ENCODE results near the gene MLN. TPM values are rescaled to one million over a fixed set of nuclear protein-coding genes. Genes with fewer than 3 reads are reported as not detected.

The MLN gene
- total RNA-seq, 1 experiment from 2014 or later, result not detected

GRCh38 chr6:33762713-33763112 is 41.1 kb downstream of the MLN start:
- Histone ChIP-seq H3K4me1 (ENCODE audit: control insufficient read depth in 1 of 2, insufficient read depth in 2 of 2, low read length in 2 of 2) (peaks cover 6 to 19% of the 10 kb centered on the region in 2 experiments; a peak in 3 of 4 replicates), H4K20me1 (ENCODE audit: insufficient read depth) (no peaks in the 10 kb centered on the region), H3K9me3 (ENCODE audit: control insufficient read depth in 1 of 2, insufficient read depth in 1 of 2, low read depth in 1 of 2, low read length in 2 of 2) (no peaks in the 10 kb centered on the region), H3K79me2 (ENCODE audit: insufficient read depth, low read length) (no peaks in the 10 kb centered on the region), H3K36me3 (ENCODE audit: control insufficient read depth in 1 of 2, insufficient read depth in 2 of 2, low read length in 2 of 2) (no peaks in the 10 kb centered on the region), H3K4me3 (replicated peaks in 1 of 2; ENCODE audit: low read depth in 1 of 2, low read length in 2 of 2) (no peak overlapping the region), H3K9me2 (ENCODE audit: insufficient read depth) (no peaks in the 10 kb centered on the region), H3K4me2 (ENCODE audit: low read length) (no peak overlapping the region), H3K9ac (ENCODE audit: low read length) (no peak overlapping the region), H3K27ac (ENCODE audit: low read depth, low read length) (no peak overlapping the region), H3K27me3 (ENCODE audit: insufficient read depth, low read length) (no peaks in the 10 kb centered on the region), H2AFZ (ENCODE audit: low read depth, low read length, poor library complexity, severe bottlenecking) (no peak overlapping the region)
- RAD21 ChIA-PET (ENCODE audit: low non-redundant PET in 1 of 2, low total read pairs in 2 of 2, uncharacterized antibody in 2 of 2, unreplicated experiment in 2 of 2), result no interaction called here
- CTCF ChIA-PET, result interaction anchor here (1.1 kb wide), 1 partner anchor 265 kb away, joined by 4 read pairs; no protein-coding TSS in a partner anchor
- POLR2A ChIA-PET, result no interaction called here
- DNase-seq (ENCODE audit: low read depth, low spot score) (no peak), ATAC-seq (no peak)
- no TSS peak for BruUV-seq (replicated peaks)
- intact Hi-C loops (cut with micrococcal nuclease), result loop anchor here (1.0 to 2.0 kb wide), 2 partner anchors 50 to 178 kb away; no protein-coding TSS in a partner anchor
- TF ChIP-seq ZFX (IDR thresholded peaks at IDR 0.05) (no peak), POLR2A (IDR thresholded peaks at IDR 0.05; ENCODE audit: borderline replicate concordance, extremely low read depth, insufficient read depth, insufficient read length) (no peak), YY1 (IDR thresholded peaks at IDR 0.05; ENCODE audit: extremely low read depth, insufficient replicate concordance, low read depth, low read length) (no peak)

- Histone ChIP-seq H3K79me2 (ENCODE audit: insufficient read depth, low read length) (no peaks in the 10 kb centered on the region), H3K4me1 (ENCODE audit: control insufficient read depth in 1 of 2, insufficient read depth in 2 of 2, low read length in 2 of 2) (peaks cover 6 to 19% of the 10 kb centered on the region in 2 experiments; a peak in 3 of 4 replicates), H3K4me3 (replicated peaks in 1 of 2; ENCODE audit: low read depth in 1 of 2, low read length in 2 of 2) (no peak overlapping the region), H3K27me3 (ENCODE audit: insufficient read depth, low read length) (no peaks in the 10 kb centered on the region), H3K9ac (ENCODE audit: low read length) (no peak overlapping the region), H3K27ac (ENCODE audit: low read depth, low read length) (no peak overlapping the region; the same call in 1 of the 2 replicates), H3K4me2 (ENCODE audit: low read length) (no peak overlapping the region), H2AFZ (ENCODE audit: low read depth, low read length, poor library complexity, severe bottlenecking) (no peak overlapping the region), H4K20me1 (ENCODE audit: insufficient read depth) (no peaks in the 10 kb centered on the region), H3K36me3 (ENCODE audit: control insufficient read depth in 1 of 2, insufficient read depth in 2 of 2, low read length in 2 of 2) (no peaks in the 10 kb centered on the region), H3K9me2 (ENCODE audit: insufficient read depth) (no peaks in the 10 kb centered on the region), H3K9me3 (ENCODE audit: control insufficient read depth in 1 of 2, insufficient read depth in 1 of 2, low read depth in 1 of 2, low read length in 2 of 2) (no peaks in the 10 kb centered on the region)
- TF ChIP-seq, protein P1, sequence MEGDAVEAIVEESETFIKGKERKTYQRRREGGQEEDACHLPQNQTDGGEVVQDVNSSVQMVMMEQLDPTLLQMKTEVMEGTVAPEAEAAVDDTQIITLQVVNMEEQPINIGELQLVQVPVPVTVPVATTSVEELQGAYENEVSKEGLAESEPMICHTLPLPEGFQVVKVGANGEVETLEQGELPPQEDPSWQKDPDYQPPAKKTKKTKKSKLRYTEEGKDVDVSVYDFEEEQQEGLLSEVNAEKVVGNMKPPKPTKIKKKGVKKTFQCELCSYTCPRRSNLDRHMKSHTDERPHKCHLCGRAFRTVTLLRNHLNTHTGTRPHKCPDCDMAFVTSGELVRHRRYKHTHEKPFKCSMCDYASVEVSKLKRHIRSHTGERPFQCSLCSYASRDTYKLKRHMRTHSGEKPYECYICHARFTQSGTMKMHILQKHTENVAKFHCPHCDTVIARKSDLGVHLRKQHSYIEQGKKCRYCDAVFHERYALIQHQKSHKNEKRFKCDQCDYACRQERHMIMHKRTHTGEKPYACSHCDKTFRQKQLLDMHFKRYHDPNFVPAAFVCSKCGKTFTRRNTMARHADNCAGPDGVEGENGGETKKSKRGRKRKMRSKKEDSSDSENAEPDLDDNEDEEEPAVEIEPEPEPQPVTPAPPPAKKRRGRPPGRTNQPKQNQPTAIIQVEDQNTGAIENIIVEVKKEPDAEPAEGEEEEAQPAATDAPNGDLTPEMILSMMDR (IDR thresholded peaks at IDR 0.05 in 2 of 3, conservative IDR thresholded peaks at IDR 0.05 in 1 of 3; ENCODE audit: borderline replicate concordance in 1 of 3, insufficient read depth in 1 of 3, low read depth in 2 of 3, low read length in 2 of 3), result peak; percentile 58 to 88 (median 70)
- no peak for TF ChIP-seq MAX (IDR thresholded peaks at IDR 0.05)
- TF ChIP-seq RAD21 (IDR thresholded peaks at IDR 0.05; ENCODE audit: low read depth), result peak; percentile 89
- RAD21 ChIA-PET (ENCODE audit: low non-redundant PET in 1 of 2, low total read pairs in 2 of 2, uncharacterized antibody in 2 of 2, unreplicated experiment in 2 of 2), result no interaction called here
- intact Hi-C loops (cut with micrococcal nuclease), result loop anchor here (1.0 to 2.0 kb wide), 2 partner anchors 50 to 177 kb away; no protein-coding TSS in a partner anchor
- DNase-seq (ENCODE audit: low read depth, low spot score) (no peak), ATAC-seq (peak; percentile 87)
- CTCF ChIA-PET, result interaction anchor here (1.1 to 1.5 kb wide), 3 partner anchors 9 to 266 kb away, joined by 4 to 7 read pairs (median 4); partner anchors contain the start of gene UQCC2
- POLR2A ChIA-PET, result no interaction called here
- no TSS peak for BruUV-seq (replicated peaks)
These were observed 41.7 kb downstream of the MLN start for GRCh38 chr6:33761922-33762629.
